Activated naive CD4-positive, alpha-beta T cell treated with anti-CD3 and anti-CD28 coated beads, Interleukin-2, amount 10 ng/mL, durations not matched to agents 7 days and 5 days (primary cell): ENCODE results near the gene PPP1R11.

ENCODE experiments used
- CTCF ChIA-PET: fragments of 350-600 bp; sonication (Branson Sonifier 250); formaldehyde crosslinking; loops from one replicate; lab custom pipeline; 2021; ENCODE audit warnings: antibody characterized with exemption; lab: Charles Lee
- DNase-seq: peaks from one replicate; pipeline ENCODE4 v3.0.0-alpha.2; 2020
- H3K27ac Mint-ChIP-seq: one replicate; pipeline ENCODE4 v1.8.0; 2021; ENCODE audit warnings: mild to moderate bottlenecking, moderate library complexity, mixed read lengths
- H3K27me3 Mint-ChIP-seq: one replicate; pipeline ENCODE4 v1.8.0; 2021; ENCODE audit warnings: mild to moderate bottlenecking, mixed read lengths
- H3K36me3 Mint-ChIP-seq: one replicate; pipeline ENCODE4 v1.8.0; 2021; ENCODE audit warnings: mixed read lengths
- H3K4me1 Mint-ChIP-seq: one replicate; pipeline ENCODE4 v1.8.0; 2021; ENCODE audit warnings: mixed read lengths
- H3K4me3 Mint-ChIP-seq: one replicate; pipeline ENCODE4 v1.8.0; 2021; ENCODE audit warnings: mild to moderate bottlenecking, moderate library complexity, mixed read lengths
- H3K9me3 Mint-ChIP-seq: one replicate; pipeline ENCODE4 v1.8.0; 2021; ENCODE audit warnings: mixed read lengths

PPP1R11 gene

GRCh38 chr6:30096829-30097228 is 29.8 kb downstream of the PPP1R11 start:
- Mint-ChIP-seq H3K4me3 (no peak overlapping the region), H3K4me1 (peaks cover 39% of the 10 kb centered on the region), H3K9me3 (no peaks in the 10 kb centered on the region), H3K36me3 (no peaks in the 10 kb centered on the region), H3K27me3 (peaks cover 94% of the 10 kb centered on the region), H3K27ac (no peak overlapping the region)
- CTCF ChIA-PET: interaction anchor here (1.4 kb wide), 1 partner anchor 358 kb away, joined by 3 read pairs; no protein-coding TSS in a partner anchor
- DNase-seq: no peak

GRCh38 chr6:30097902-30098768 is 31.1 kb downstream of the PPP1R11 start:
- H3K27ac Mint-ChIP-seq: no peak overlapping the region
- CTCF ChIA-PET: interaction anchor here (1.6 kb wide), 1 partner anchor 11 kb away, joined by 5 read pairs; no protein-coding TSS in a partner anchor
- H3K4me3 Mint-ChIP-seq: no peak overlapping the region
- H3K36me3 Mint-ChIP-seq: no peaks in the 10 kb centered on the region
- peaks cover 51% of the 10 kb centered on the region for H3K4me1 Mint-ChIP-seq
- H3K27me3 Mint-ChIP-seq: peaks cover 91% of the 10 kb centered on the region
- peak; percentile 31 for DNase-seq
- no peaks in the 10 kb centered on the region for H3K9me3 Mint-ChIP-seq

GRCh38 chr6:30100154-30100553 is 33.2 kb downstream of the PPP1R11 start:
- H3K27me3 Mint-ChIP-seq: peaks cover 94% of the 10 kb centered on the region
- DNase-seq: no peak
- no peak overlapping the region for H3K27ac Mint-ChIP-seq
- peaks cover 57% of the 10 kb centered on the region for H3K4me1 Mint-ChIP-seq
- H3K4me3 Mint-ChIP-seq: no peak overlapping the region
- CTCF ChIA-PET: no interaction called here
- no peaks in the 10 kb centered on the region for H3K9me3 Mint-ChIP-seq
- no peaks in the 10 kb centered on the region for H3K36me3 Mint-ChIP-seq

- H3K27me3 Mint-ChIP-seq: peaks cover 92% of the 10 kb centered on the region
- no peaks in the 10 kb centered on the region for H3K9me3 Mint-ChIP-seq
- H3K27ac Mint-ChIP-seq: no peak overlapping the region
- H3K4me1 Mint-ChIP-seq: peaks cover 57% of the 10 kb centered on the region
- no peaks in the 10 kb centered on the region for H3K36me3 Mint-ChIP-seq
- CTCF ChIA-PET: interaction anchor here (1.2 to 7.9 kb wide), 5 partner anchors 31 to 119 kb away, joined by 4 to 180 read pairs (median 4); partner anchors contain the start of gene POLR1H
- H3K4me3 Mint-ChIP-seq: peak overlapping the region; percentile 59
- peak; percentile 38 for DNase-seq
Observed at GRCh38 chr6:30100585-30101443, 33.8 kb downstream of the PPP1R11 start.

- Mint-ChIP-seq H3K27ac (peak overlapping the region; percentile 28), H3K27me3 (peaks cover 95% of the 10 kb centered on the region), H3K9me3 (no peaks in the 10 kb centered on the region), H3K4me3 (peak overlapping the region; percentile 59), H3K4me1 (peaks cover 57% of the 10 kb centered on the region), H3K36me3 (no peaks in the 10 kb centered on the region)
- CTCF ChIA-PET: interaction anchor here (0.7 to 7.9 kb wide), 8 partner anchors 11 to 279 kb away, joined by 3 to 180 read pairs (median 4); partner anchors contain the start of genes POLR1H and TRIM31
- peak; percentile 80 for DNase-seq
Observed at GRCh38 chr6:30101444-30102413, 34.7 kb downstream of the PPP1R11 start.

GRCh38 chr6:30102414-30102969 is 35.5 kb downstream of the PPP1R11 start:
- peaks cover 52% of the 10 kb centered on the region for H3K4me1 Mint-ChIP-seq
- peaks cover 90% of the 10 kb centered on the region for H3K27me3 Mint-ChIP-seq
- no peaks in the 10 kb centered on the region for H3K36me3 Mint-ChIP-seq
- DNase-seq: peak; percentile 24
- H3K27ac Mint-ChIP-seq: no peak overlapping the region
- H3K9me3 Mint-ChIP-seq: no peaks in the 10 kb centered on the region
- CTCF ChIA-PET: interaction anchor here (0.7 to 7.9 kb wide), 24 partner anchors 8 to 249 kb away, joined by 3 to 180 read pairs (median 4); partner anchors contain the start of genes POLR1H, PPP1R11, RNF39 and TRIM31
- peak overlapping the region; percentile 75 for H3K4me3 Mint-ChIP-seq

GRCh38 chr6:30102970-30103871 is 36.2 kb downstream of the PPP1R11 start:
- Mint-ChIP-seq H3K4me1 (peaks cover 48% of the 10 kb centered on the region), H3K36me3 (no peaks in the 10 kb centered on the region), H3K27ac (peak overlapping the region; percentile 47), H3K27me3 (peaks cover 90% of the 10 kb centered on the region), H3K9me3 (no peaks in the 10 kb centered on the region), H3K4me3 (peak overlapping the region; percentile 75)
- CTCF ChIA-PET: interaction anchor here (0.6 to 7.9 kb wide), 32 partner anchors 9 to 294 kb away, joined by 3 to 180 read pairs (median 4); partner anchors contain the start of genes POLR1H, PPP1R11, RNF39 and TRIM31
- DNase-seq: peak; percentile 90

- peaks cover 42% of the 10 kb centered on the region for H3K4me1 Mint-ChIP-seq
- H3K36me3 Mint-ChIP-seq: no peaks in the 10 kb centered on the region
- no peak overlapping the region for H3K27ac Mint-ChIP-seq
- peaks cover 90% of the 10 kb centered on the region for H3K27me3 Mint-ChIP-seq
- H3K9me3 Mint-ChIP-seq: no peaks in the 10 kb centered on the region
- CTCF ChIA-PET: interaction anchor here (0.6 to 7.9 kb wide), 28 partner anchors 9 to 294 kb away, joined by 3 to 180 read pairs (median 4); partner anchors contain the start of genes POLR1H, PPP1R11, RNF39 and TRIM31
- peak overlapping the region; percentile 75 for H3K4me3 Mint-ChIP-seq
- no peak for DNase-seq
Observed at GRCh38 chr6:30103872-30104179, 36.8 kb downstream of the PPP1R11 start.

- CTCF ChIA-PET: interaction anchor here (1.0 to 7.9 kb wide), 10 partner anchors 11 to 293 kb away, joined by 3 to 180 read pairs (median 6); partner anchors contain the start of gene RNF39
- no peak overlapping the region for H3K27ac Mint-ChIP-seq
Observed at GRCh38 chr6:30104661-30105060, 37.7 kb downstream of the PPP1R11 start.

GRCh38 chr6:30111266-30111856 is 44.4 kb downstream of the PPP1R11 start:
- Mint-ChIP-seq H3K9me3 (no peaks in the 10 kb centered on the region), H3K27ac (no peak overlapping the region), H3K4me1 (peaks cover 3% of the 10 kb centered on the region), H3K27me3 (peaks cover 78% of the 10 kb centered on the region), H3K4me3 (no peak overlapping the region), H3K36me3 (no peaks in the 10 kb centered on the region)
- CTCF ChIA-PET: no interaction called here
- DNase-seq: no peak

More at GRCh38 chr6:30104661-30105060, 37.7 kb downstream of the PPP1R11 start:
- H3K4me3 Mint-ChIP-seq: no peak overlapping the region
- H3K27me3 Mint-ChIP-seq: peaks cover 87% of the 10 kb centered on the region
- peaks cover 39% of the 10 kb centered on the region for H3K4me1 Mint-ChIP-seq
- no peak for DNase-seq
- no peaks in the 10 kb centered on the region for H3K9me3 Mint-ChIP-seq
- no peaks in the 10 kb centered on the region for H3K36me3 Mint-ChIP-seq

GRCh38 chr6:30112402-30112994 is 45.5 kb downstream of the PPP1R11 start:
- Mint-ChIP-seq H3K9me3 (no peaks in the 10 kb centered on the region), H3K27me3 (peaks cover 75% of the 10 kb centered on the region)

More at GRCh38 chr6:30112402-30112994, 45.5 kb downstream of the PPP1R11 start:
- H3K4me1 Mint-ChIP-seq: peaks cover 3% of the 10 kb centered on the region
- CTCF ChIA-PET: interaction anchor here (1.3 to 1.9 kb wide), 2 partner anchors 9 to 11 kb away, joined by 3 to 6 read pairs; no protein-coding TSS in a partner anchor
- no peak for DNase-seq
- H3K27ac Mint-ChIP-seq: no peak overlapping the region
- H3K4me3 Mint-ChIP-seq: no peak overlapping the region
- no peaks in the 10 kb centered on the region for H3K36me3 Mint-ChIP-seq
